IMR-90 (cell line): ENCODE data around the gene CACNA2D4. TPM values are rescaled to one million over a fixed set of nuclear protein-coding genes. Genes with fewer than 3 reads are reported as not detected.

Source experiments
- ATAC-seq: fragments of 200-7000 bp; cut with Tn5 transposase; 2 replicates; pipeline ENCODE4 v1.9.1; 2020; ENCODE audit warnings: low read depth, mild to moderate bottlenecking, moderate library complexity
- BruUV-seq: library from RNA; stranded (reverse); fragments of 400-500 nt; replicated peaks from 2 replicates; lab custom pipeline; 2021; lab: Mats Ljungman, UMichigan
- CTCF ChIA-PET: fragments of 300-600 bp; formaldehyde crosslinking; extraction: SDS; loops from one replicate; lab custom pipeline; 2021; ENCODE audit warnings: antibody characterized with exemption; lab: Yijun Ruan, JAX
- POLR2A ChIA-PET: fragments of 300-600 bp; sonication (Branson Sonifier 250); formaldehyde crosslinking; loops from one replicate; lab custom pipeline; 2022; ENCODE audit warnings: antibody characterized with exemption; ENCODE audit not compliant: unreplicated experiment; lab: Charles Lee
- DNase-seq: peaks from one replicate; pipeline ENCODE4 v3.0.0; 2013
- H2AFZ ChIP-seq: replicated peaks from 2 replicates; pipeline ENCODE3; 2013; ENCODE audit warnings: low read length, mild to moderate bottlenecking; ENCODE audit not compliant: poor library complexity
- H2AK5ac ChIP-seq: 2 replicates; pipeline ENCODE4 v1.6.1; 2013; ENCODE audit warnings: low read depth, low read length, inconsistent platforms
- H2AK9ac ChIP-seq: replicated peaks from 2 replicates; pipeline ENCODE3; 2013; ENCODE audit warnings: mild to moderate bottlenecking, low read depth, low read length, moderate library complexity; ENCODE audit not compliant: poor library complexity
- H2BK120ac ChIP-seq: 2 replicates; pipeline ENCODE4 v1.6.1; 2013; ENCODE audit warnings: low read depth, low read length, inconsistent platforms
- H2BK15ac ChIP-seq: 3 replicates; pipeline ENCODE4 v1.6.1; 2013; ENCODE audit warnings: low read depth, low read length, inconsistent platforms
- H2BK20ac ChIP-seq: 2 replicates; pipeline ENCODE4 v1.6.1; 2013; ENCODE audit warnings: low read depth, mild to moderate bottlenecking, inconsistent platforms, low read length, moderate library complexity
- H2BK5ac ChIP-seq: 2 replicates; pipeline ENCODE4 v1.6.1; 2013; ENCODE audit warnings: mild to moderate bottlenecking, low read depth, low read length, inconsistent platforms; ENCODE audit not compliant: poor library complexity, severe bottlenecking
- H3K14ac ChIP-seq: replicated peaks from 2 replicates; pipeline ENCODE4 v1.6.1; 2013; ENCODE audit warnings: low read depth, low read length, inconsistent platforms
- H3K18ac ChIP-seq: 2 replicates; pipeline ENCODE4 v1.6.1; 2013; ENCODE audit warnings: low read depth, low read length, control low read depth
- H3K23ac ChIP-seq: 2 replicates; pipeline ENCODE4 v1.6.1; 2013; ENCODE audit warnings: low read depth, low read length, inconsistent platforms
- H3K27ac ChIP-seq: 2 replicates; pipeline ENCODE4 v1.5.1; 2013; ENCODE audit warnings: mild to moderate bottlenecking, control low read depth, low read length; ENCODE audit not compliant: insufficient read depth
- H3K27me3 ChIP-seq: 2 replicates; pipeline ENCODE4 v1.6.1; 2013; ENCODE audit warnings: low read length; ENCODE audit not compliant: control insufficient read depth, insufficient read depth
- H3K36me3 ChIP-seq: 2 replicates; pipeline ENCODE4 v1.6.1; 2013; ENCODE audit warnings: low read length, mixed read lengths; ENCODE audit not compliant: control insufficient read depth, insufficient read depth
- H3K4ac ChIP-seq: 2 replicates; pipeline ENCODE4 v1.6.1; 2013; ENCODE audit warnings: low read depth, low read length, inconsistent platforms
- H3K4me1 ChIP-seq: 2 replicates; pipeline ENCODE4 v1.6.1; 2013; ENCODE audit warnings: low read length, mixed read lengths; ENCODE audit not compliant: control insufficient read depth, insufficient read depth
- H3K4me2 ChIP-seq: 2 replicates; pipeline ENCODE4 v1.6.1; 2013; ENCODE audit warnings: low read depth, mild to moderate bottlenecking, control low read depth, low read length, moderate library complexity
- H3K4me3 ChIP-seq: 2 replicates; pipeline ENCODE4 v1.5.1; 2013; ENCODE audit warnings: low read depth, mild to moderate bottlenecking, control low read depth, low read length, moderate library complexity; ENCODE audit not compliant: insufficient read depth
- H3K56ac ChIP-seq: 2 replicates; pipeline ENCODE4 v1.6.1; 2013; ENCODE audit warnings: low read length, inconsistent platforms; ENCODE audit not compliant: insufficient read depth; ENCODE audit errors: extremely low read depth
- H3K79me1 ChIP-seq, 2 experiments: 2 replicates each; pipeline ENCODE4 v1.6.1; 2013; ENCODE audit warnings: low read length in 2 of 2, inconsistent platforms in 1 of 2, low read depth in 1 of 2
- H3K9ac ChIP-seq: 2 replicates; pipeline ENCODE4 v1.6.1; 2013; ENCODE audit warnings: low read depth, low read length, control low read depth
- H3K9me1 ChIP-seq: 2 replicates; pipeline ENCODE4 v1.6.1; 2013; ENCODE audit warnings: low read length, inconsistent platforms; ENCODE audit not compliant: insufficient read depth
- H3K9me3 ChIP-seq: 2 replicates; pipeline ENCODE4 v1.6.1; 2013; ENCODE audit warnings: low read length; ENCODE audit not compliant: control insufficient read depth, insufficient read depth
- H4K20me1 ChIP-seq: 2 replicates; pipeline ENCODE4 v1.6.1; 2013; ENCODE audit warnings: low read length, inconsistent platforms; ENCODE audit not compliant: insufficient read depth
- H4K5ac ChIP-seq: 2 replicates; pipeline ENCODE4 v1.6.1; 2013; ENCODE audit warnings: mild to moderate bottlenecking, low read depth, low read length, control low read depth
- H4K8ac ChIP-seq, 2 experiments: 2 replicates each; pipeline ENCODE4 v1.6.1; 2013; ENCODE audit warnings: low read depth in 2 of 2, low read length in 2 of 2, control low read depth in 1 of 2, inconsistent platforms in 1 of 2
- H4K91ac ChIP-seq: 2 replicates; pipeline ENCODE4 v1.6.1; 2013; ENCODE audit warnings: low read depth, low read length, inconsistent platforms; ENCODE audit not compliant: insufficient read depth
- BHLHE40 ChIP-seq: fragments of 150-350 bp; IDR thresholded peaks from 2 replicates; pipeline ENCODE4 v1.6.1; 2016; ENCODE audit warnings: mild to moderate bottlenecking, low read depth, low read length
- CEBPB ChIP-seq: IDR thresholded peaks from 2 replicates; pipeline ENCODE4 v1.6.1; 2012; ENCODE audit warnings: low read depth, low read length, improper control_type of control experiment
- CHD1 ChIP-seq: IDR thresholded peaks from 2 replicates; pipeline ENCODE4 v1.6.1; 2012; ENCODE audit warnings: low read depth, low read length, improper control_type of control experiment
- CTCF ChIP-seq: conservative IDR thresholded peaks from 2 replicates; pipeline ENCODE4 v1.5.1; 2012; ENCODE audit warnings: mild to moderate bottlenecking, low read depth, low read length, improper control_type of control experiment
- ELK1 ChIP-seq: fragments of 150-350 bp; IDR thresholded peaks from 2 replicates; pipeline ENCODE4 v1.6.1; 2016; ENCODE audit warnings: low read depth, mild to moderate bottlenecking, low read length, moderate library complexity, borderline replicate concordance
- FOS ChIP-seq: fragments of 150-350 bp; IDR thresholded peaks from 2 replicates; pipeline ENCODE4 v1.6.1; 2016; ENCODE audit warnings: low read depth, low read length
- MAFK ChIP-seq: IDR thresholded peaks from 2 replicates; pipeline ENCODE4 v1.6.1; 2012; ENCODE audit warnings: low read depth, low read length, improper control_type of control experiment
- MAZ ChIP-seq: IDR thresholded peaks from 2 replicates; pipeline ENCODE4 v1.6.1; 2012; ENCODE audit warnings: low read depth, mild to moderate bottlenecking, low read length, improper control_type of control experiment, moderate library complexity, borderline replicate concordance
- MXI1 ChIP-seq: IDR thresholded peaks from 2 replicates; pipeline ENCODE4 v1.6.1; 2012; ENCODE audit warnings: low read depth, mild to moderate bottlenecking, low read length, moderate library complexity, borderline replicate concordance
- NFE2L2 ChIP-seq: fragments of 150-350 bp; IDR thresholded peaks from 2 replicates; pipeline ENCODE4 v1.6.1; 2016; ENCODE audit warnings: low read depth, mild to moderate bottlenecking, low read length
- RFX5 ChIP-seq: IDR thresholded peaks from 2 replicates; pipeline ENCODE4 v1.8.0; 2012; ENCODE audit warnings: low read depth, mild to moderate bottlenecking, low read length, moderate library complexity
- USF2 ChIP-seq: fragments of 150-350 bp; IDR thresholded peaks from 2 replicates; pipeline ENCODE4 v1.6.1; 2017; ENCODE audit warnings: mild to moderate bottlenecking, antibody characterized with exemption, low read length, low read depth
- WGBS, 2 experiments: methylation state at CpG; one replicate each; pipeline versions ENCODE4 v1.1.5 to v1.1.7; 2013; ENCODE audit warnings: missing lambda C conversion rate in 2 of 2; ENCODE audit not compliant: insufficient read length in 1 of 2; ENCODE audit errors: extremely low coverage in 2 of 2; 5-methylcytosine and 5-hydroxymethylcytosine counted together
- dilution Hi-C: fragments of 300-500 bp; cut with HindIII; formaldehyde crosslinking; loops from one replicate; pipeline ENCODE4 v1.14.3; 2018; ENCODE audit warnings: low sequenced_read_pairs; ENCODE audit not compliant: unreplicated experiment
- in situ Hi-C: fragments of 300-500 bp; cut with MboI; formaldehyde crosslinking; loops from 3 replicates; pipeline ENCODE4 v1.14.3; 2019; ENCODE audit warnings: low sequenced_read_pairs, inconsistent platforms, mixed read lengths
- intact Hi-C: fragments of 100-400 bp; cut with micrococcal nuclease; formaldehyde crosslinking; loops from 2 replicates; pipeline ENCODE4 v1.10.0; 2022
- polyA plus RNA-seq, 3 experiments: library from polyadenylated mRNA; depleted of rRNA; stranded (reverse); fragments of >200 nt; gene quantifications; 2 replicates each; pipeline ENCODE4 v1.2.3, GENCODE V29; 2012; ENCODE audit warnings: low replicate concordance in 1 of 3
- total RNA-seq: library from RNA; depleted of rRNA; stranded (reverse); fragments of >200 nt; gene quantifications from 2 replicates; pipeline ENCODE4 v1.2.3, GENCODE V29; 2012

CACNA2D4 gene
- total and polyA plus RNA-seq, 2 of the 4 experiments (the other 2 are of a cell fraction), result 0.18 to 0.22 TPM

- ATAC-seq (peak; percentile 91), DNase-seq (peak; percentile 80)
- Histone ChIP-seq H2AFZ (no peak overlapping the region), H3K56ac (no peak overlapping the region), H3K27me3 (no peaks in the 10 kb centered on the region), H4K20me1 (peaks cover 6% of the 10 kb centered on the region; the same call in 1 of the 2 replicates), H3K4me3 (no peak overlapping the region), H3K36me3 (peaks cover 8% of the 10 kb centered on the region), H2AK9ac (no peak overlapping the region), H3K4ac (peak overlapping the region; percentile 63; the same call in 1 of the 2 replicates), H3K27ac (peak overlapping the region; percentile 37; the same call in 1 of the 2 replicates), H3K9me1 (peaks cover 14% of the 10 kb centered on the region), H3K4me1 (peaks cover 13% of the 10 kb centered on the region), H2BK120ac (0 out of 2 replicates have a peak overlapping the region, but pooled peaks have one; percentile 30), H3K23ac (0 out of 2 replicates have a peak overlapping the region, but pooled peaks have one; percentile 69), H2BK20ac (peak overlapping the region; percentile 15; the same call in 1 of the 2 replicates), H3K9ac (no peak overlapping the region), H3K18ac (no peak overlapping the region), H3K9me3 (no peaks in the 10 kb centered on the region), H2AK5ac (peak overlapping the region; percentile 31; the same call in 1 of the 2 replicates), H4K5ac (no peak overlapping the region), H2BK5ac (peak overlapping the region; percentile 38), H3K14ac (peak overlapping the region; percentile 65; the same call in 1 of the 2 replicates), H2BK15ac (0 out of 3 replicates have a peak overlapping the region, but pooled peaks have one; percentile 31), H4K8ac (peak overlapping the region in 1 of 2 experiments; percentile 17; a peak in 1 of 4 replicates), H4K91ac (no peak overlapping the region), H3K79me1 (peaks cover 6 to 49% of the 10 kb centered on the region in 2 experiments; a peak in 3 of 4 replicates), H3K4me2 (peak overlapping the region; percentile 36; the same call in 1 of the 2 replicates)
- no TSS peak for BruUV-seq
- in situ Hi-C loops, result no loop called here
- intact Hi-C loops, result loop anchor here (2.0 kb wide), 1 partner anchor 91 kb away; the partner anchor contains the start of gene ADIPOR2
- no CpG with 5 or more reads among the region's 2 CpGs for WGBS, 2 experiments
- ChIA-PET CTCF (interaction anchor here (1.1 to 1.3 kb wide), 2 partner anchors 9 to 14 kb away, joined by 3 to 7 read pairs; no protein-coding TSS in a partner anchor), POLR2A (no interaction called here)
- dilution Hi-C loops, result no loop called here
- TF ChIP-seq ELK1 (no peak), BHLHE40 (no peak; the same call in 1 of the 2 replicates), RFX5 (no peak), CHD1 (no peak), MAZ (no peak), CTCF (no peak), MAFK (no peak), CEBPB (no peak), NFE2L2 (no peak), FOS (no peak), USF2 (no peak), MXI1 (no peak)
Measured at GRCh38 chr12:1781772-1782171, 136.7 kb downstream of the CACNA2D4 start.
